GM18507 (cell line): Measurements from ENCODE around the gene CMTR2.

Experiments used
- DNase-seq: peaks from one replicate; pipeline ENCODE4 v3.0.0; 2011; ENCODE audit warnings: low read depth; ENCODE audit not compliant: insufficient read length; ENCODE audit errors: extremely low spot score
- FAIRE-seq: peaks from 2 replicates; lab custom pipeline; 2011; peaks lifted over from hg19 to GRCh38; lab: Jason Lieb, UNC

CMTR2 gene

GRCh38 chr16:71287454-71287853 is 1.7 kb downstream of the CMTR2 start:
- FAIRE-seq = no peak
- no peak for DNase-seq

- FAIRE-seq (no peak), DNase-seq (no peak)
Observed at GRCh38 chr16:71283612-71284011, 5.6 kb downstream of the CMTR2 start.

- no peak for FAIRE-seq
- no peak for DNase-seq
Observed at GRCh38 chr16:71282943-71283342, 6.3 kb downstream of the CMTR2 start.

GRCh38 chr16:71276589-71277334 is 12.4 kb downstream of the CMTR2 start:
- DNase-seq (no peak), FAIRE-seq (no peak)

- DNase-seq (no peak), FAIRE-seq (no peak)
Observed at GRCh38 chr16:71273384-71273783, 15.8 kb downstream of the CMTR2 start.

GRCh38 chr16:71264299-71264698 is 24.9 kb downstream of the CMTR2 start:
- FAIRE-seq (no peak), DNase-seq (no peak)

- no peak for DNase-seq
- FAIRE-seq = no peak
Observed at GRCh38 chr16:71263582-71263981, 25.6 kb downstream of the CMTR2 start.

GRCh38 chr16:71262391-71262790 is 26.8 kb downstream of the CMTR2 start:
- FAIRE-seq (no peak), DNase-seq (no peak)

- DNase-seq (no peak), FAIRE-seq (no peak)
Observed at GRCh38 chr16:71260995-71261394, 28.2 kb downstream of the CMTR2 start.

- DNase-seq (no peak), FAIRE-seq (no peak)
Observed at GRCh38 chr16:71259086-71259485, 30.1 kb downstream of the CMTR2 start.

GRCh38 chr16:71258372-71258771 is 30.8 kb downstream of the CMTR2 start:
- DNase-seq (no peak), FAIRE-seq (no peak)

GRCh38 chr16:71257768-71258167 is 31.4 kb downstream of the CMTR2 start:
- DNase-seq (no peak), FAIRE-seq (no peak)

GRCh38 chr16:71255721-71256120 is 33.5 kb downstream of the CMTR2 start:
- DNase-seq = no peak

GRCh38 chr16:71254832-71255525 is 34.2 kb downstream of the CMTR2 start:
- DNase-seq (no peak), FAIRE-seq (no peak)

More at GRCh38 chr16:71255721-71256120, 33.5 kb downstream of the CMTR2 start:
- no peak for FAIRE-seq

GRCh38 chr16:71250461-71251235 is 38.6 kb downstream of the CMTR2 start:
- FAIRE-seq = no peak

GRCh38 chr16:71249399-71249798 is 39.8 kb downstream of the CMTR2 start:
- DNase-seq (no peak), FAIRE-seq (no peak)

More at GRCh38 chr16:71250461-71251235, 38.6 kb downstream of the CMTR2 start:
- DNase-seq = no peak

GRCh38 chr16:71247478-71247877 is 41.7 kb downstream of the CMTR2 start:
- DNase-seq (no peak), FAIRE-seq (no peak)

GRCh38 chr16:71246309-71246708 is 42.9 kb downstream of the CMTR2 start:
- FAIRE-seq = no peak
- DNase-seq = no peak

- no peak for DNase-seq
- FAIRE-seq = no peak
Observed at GRCh38 chr16:71244521-71244920, 44.7 kb downstream of the CMTR2 start.

GRCh38 chr16:71242601-71243000 is 46.6 kb downstream of the CMTR2 start:
- FAIRE-seq (no peak), DNase-seq (no peak)
